IMR-90 (cell line): ENCODE measurements around the gene MTURN. TPM values are rescaled to one million over a fixed set of nuclear protein-coding genes. Genes with fewer than 3 reads are reported as not detected.

ENCODE experiments used
- ATAC-seq: fragments of 200-7000 bp; cut with Tn5 transposase; 2 replicates; pipeline ENCODE4 v1.9.1; 2020; ENCODE audit warnings: low read depth, mild to moderate bottlenecking, moderate library complexity
- BruUV-seq: library from RNA; stranded (reverse); fragments of 400-500 nt; replicated peaks from 2 replicates; lab custom pipeline; 2021; lab: Mats Ljungman, UMichigan
- CTCF ChIA-PET: fragments of 300-600 bp; formaldehyde crosslinking; extraction: SDS; loops from one replicate; lab custom pipeline; 2021; ENCODE audit warnings: antibody characterized with exemption; lab: Yijun Ruan, JAX
- POLR2A ChIA-PET: fragments of 300-600 bp; sonication (Branson Sonifier 250); formaldehyde crosslinking; loops from one replicate; lab custom pipeline; 2022; ENCODE audit warnings: antibody characterized with exemption; ENCODE audit not compliant: unreplicated experiment; lab: Charles Lee
- DNase-seq: peaks from one replicate; pipeline ENCODE4 v3.0.0; 2013
- H2AFZ ChIP-seq: replicated peaks from 2 replicates; pipeline ENCODE3; 2013; ENCODE audit warnings: low read length, mild to moderate bottlenecking; ENCODE audit not compliant: poor library complexity
- H2AK5ac ChIP-seq: 2 replicates; pipeline ENCODE4 v1.6.1; 2013; ENCODE audit warnings: low read depth, low read length, inconsistent platforms
- H2AK9ac ChIP-seq: replicated peaks from 2 replicates; pipeline ENCODE3; 2013; ENCODE audit warnings: mild to moderate bottlenecking, low read depth, low read length, moderate library complexity; ENCODE audit not compliant: poor library complexity
- H2BK120ac ChIP-seq: 2 replicates; pipeline ENCODE4 v1.6.1; 2013; ENCODE audit warnings: low read depth, low read length, inconsistent platforms
- H2BK15ac ChIP-seq: 3 replicates; pipeline ENCODE4 v1.6.1; 2013; ENCODE audit warnings: low read depth, low read length, inconsistent platforms
- H2BK20ac ChIP-seq: 2 replicates; pipeline ENCODE4 v1.6.1; 2013; ENCODE audit warnings: low read depth, mild to moderate bottlenecking, inconsistent platforms, low read length, moderate library complexity
- H2BK5ac ChIP-seq: 2 replicates; pipeline ENCODE4 v1.6.1; 2013; ENCODE audit warnings: mild to moderate bottlenecking, low read depth, low read length, inconsistent platforms; ENCODE audit not compliant: poor library complexity, severe bottlenecking
- H3K14ac ChIP-seq: replicated peaks from 2 replicates; pipeline ENCODE4 v1.6.1; 2013; ENCODE audit warnings: low read depth, low read length, inconsistent platforms
- H3K18ac ChIP-seq: 2 replicates; pipeline ENCODE4 v1.6.1; 2013; ENCODE audit warnings: low read depth, low read length, control low read depth
- H3K23ac ChIP-seq: 2 replicates; pipeline ENCODE4 v1.6.1; 2013; ENCODE audit warnings: low read depth, low read length, inconsistent platforms
- H3K27ac ChIP-seq: 2 replicates; pipeline ENCODE4 v1.5.1; 2013; ENCODE audit warnings: mild to moderate bottlenecking, control low read depth, low read length; ENCODE audit not compliant: insufficient read depth
- H3K27me3 ChIP-seq: 2 replicates; pipeline ENCODE4 v1.6.1; 2013; ENCODE audit warnings: low read length; ENCODE audit not compliant: control insufficient read depth, insufficient read depth
- H3K36me3 ChIP-seq: 2 replicates; pipeline ENCODE4 v1.6.1; 2013; ENCODE audit warnings: low read length, mixed read lengths; ENCODE audit not compliant: control insufficient read depth, insufficient read depth
- H3K4ac ChIP-seq: 2 replicates; pipeline ENCODE4 v1.6.1; 2013; ENCODE audit warnings: low read depth, low read length, inconsistent platforms
- H3K4me1 ChIP-seq: 2 replicates; pipeline ENCODE4 v1.6.1; 2013; ENCODE audit warnings: low read length, mixed read lengths; ENCODE audit not compliant: control insufficient read depth, insufficient read depth
- H3K4me2 ChIP-seq: 2 replicates; pipeline ENCODE4 v1.6.1; 2013; ENCODE audit warnings: low read depth, mild to moderate bottlenecking, control low read depth, low read length, moderate library complexity
- H3K4me3 ChIP-seq: 2 replicates; pipeline ENCODE4 v1.5.1; 2013; ENCODE audit warnings: low read depth, mild to moderate bottlenecking, control low read depth, low read length, moderate library complexity; ENCODE audit not compliant: insufficient read depth
- H3K56ac ChIP-seq: 2 replicates; pipeline ENCODE4 v1.6.1; 2013; ENCODE audit warnings: low read length, inconsistent platforms; ENCODE audit not compliant: insufficient read depth; ENCODE audit errors: extremely low read depth
- H3K79me1 ChIP-seq, 2 experiments: 2 replicates each; pipeline ENCODE4 v1.6.1; 2013; ENCODE audit warnings: low read length in 2 of 2, inconsistent platforms in 1 of 2, low read depth in 1 of 2
- H3K9ac ChIP-seq: 2 replicates; pipeline ENCODE4 v1.6.1; 2013; ENCODE audit warnings: low read depth, low read length, control low read depth
- H3K9me1 ChIP-seq: 2 replicates; pipeline ENCODE4 v1.6.1; 2013; ENCODE audit warnings: low read length, inconsistent platforms; ENCODE audit not compliant: insufficient read depth
- H3K9me3 ChIP-seq: 2 replicates; pipeline ENCODE4 v1.6.1; 2013; ENCODE audit warnings: low read length; ENCODE audit not compliant: control insufficient read depth, insufficient read depth
- H4K20me1 ChIP-seq: 2 replicates; pipeline ENCODE4 v1.6.1; 2013; ENCODE audit warnings: low read length, inconsistent platforms; ENCODE audit not compliant: insufficient read depth
- H4K5ac ChIP-seq: 2 replicates; pipeline ENCODE4 v1.6.1; 2013; ENCODE audit warnings: mild to moderate bottlenecking, low read depth, low read length, control low read depth
- H4K8ac ChIP-seq, 2 experiments: 2 replicates each; pipeline ENCODE4 v1.6.1; 2013; ENCODE audit warnings: low read depth in 2 of 2, low read length in 2 of 2, control low read depth in 1 of 2, inconsistent platforms in 1 of 2
- H4K91ac ChIP-seq: 2 replicates; pipeline ENCODE4 v1.6.1; 2013; ENCODE audit warnings: low read depth, low read length, inconsistent platforms; ENCODE audit not compliant: insufficient read depth
- BHLHE40 ChIP-seq: fragments of 150-350 bp; IDR thresholded peaks from 2 replicates; pipeline ENCODE4 v1.6.1; 2016; ENCODE audit warnings: mild to moderate bottlenecking, low read depth, low read length
- CEBPB ChIP-seq: IDR thresholded peaks from 2 replicates; pipeline ENCODE4 v1.6.1; 2012; ENCODE audit warnings: low read depth, low read length, improper control_type of control experiment
- CHD1 ChIP-seq: IDR thresholded peaks from 2 replicates; pipeline ENCODE4 v1.6.1; 2012; ENCODE audit warnings: low read depth, low read length, improper control_type of control experiment
- CTCF ChIP-seq: conservative IDR thresholded peaks from 2 replicates; pipeline ENCODE4 v1.5.1; 2012; ENCODE audit warnings: mild to moderate bottlenecking, low read depth, low read length, improper control_type of control experiment
- FOS ChIP-seq: fragments of 150-350 bp; IDR thresholded peaks from 2 replicates; pipeline ENCODE4 v1.6.1; 2016; ENCODE audit warnings: low read depth, low read length
- MAFK ChIP-seq: IDR thresholded peaks from 2 replicates; pipeline ENCODE4 v1.6.1; 2012; ENCODE audit warnings: low read depth, low read length, improper control_type of control experiment
- MAZ ChIP-seq: IDR thresholded peaks from 2 replicates; pipeline ENCODE4 v1.6.1; 2012; ENCODE audit warnings: low read depth, mild to moderate bottlenecking, low read length, improper control_type of control experiment, moderate library complexity, borderline replicate concordance
- MXI1 ChIP-seq: IDR thresholded peaks from 2 replicates; pipeline ENCODE4 v1.6.1; 2012; ENCODE audit warnings: low read depth, mild to moderate bottlenecking, low read length, moderate library complexity, borderline replicate concordance
- NFE2L2 ChIP-seq: fragments of 150-350 bp; IDR thresholded peaks from 2 replicates; pipeline ENCODE4 v1.6.1; 2016; ENCODE audit warnings: low read depth, mild to moderate bottlenecking, low read length
- POLR2A ChIP-seq: IDR thresholded peaks from 2 replicates; pipeline ENCODE4 v1.6.1; 2012; ENCODE audit warnings: mild to moderate bottlenecking, low read depth, low read length
- RAD21 ChIP-seq: IDR thresholded peaks from 2 replicates; pipeline ENCODE4 v1.6.1; 2012; ENCODE audit warnings: low read length, improper control_type of control experiment
- RCOR1 ChIP-seq: IDR thresholded peaks from 2 replicates; pipeline ENCODE4 v1.6.1; 2012; ENCODE audit warnings: mild to moderate bottlenecking, low read length, improper control_type of control experiment; ENCODE audit not compliant: insufficient replicate concordance
- RFX5 ChIP-seq: IDR thresholded peaks from 2 replicates; pipeline ENCODE4 v1.8.0; 2012; ENCODE audit warnings: low read depth, mild to moderate bottlenecking, low read length, moderate library complexity
- SMC3 ChIP-seq: fragments of 150-350 bp; IDR thresholded peaks from 2 replicates; pipeline ENCODE4 v1.6.1; 2016; ENCODE audit warnings: low read depth, mild to moderate bottlenecking, antibody characterized with exemption, low read length, moderate library complexity
- USF2 ChIP-seq: fragments of 150-350 bp; IDR thresholded peaks from 2 replicates; pipeline ENCODE4 v1.6.1; 2017; ENCODE audit warnings: mild to moderate bottlenecking, antibody characterized with exemption, low read length, low read depth
- WGBS, 2 experiments: methylation state at CpG; one replicate each; pipeline versions ENCODE4 v1.1.5 to v1.1.7; 2013; ENCODE audit warnings: missing lambda C conversion rate in 2 of 2; ENCODE audit not compliant: insufficient read length in 1 of 2; ENCODE audit errors: extremely low coverage in 2 of 2; 5-methylcytosine and 5-hydroxymethylcytosine counted together
- dilution Hi-C: fragments of 300-500 bp; cut with HindIII; formaldehyde crosslinking; loops from one replicate; pipeline ENCODE4 v1.14.3; 2018; ENCODE audit warnings: low sequenced_read_pairs; ENCODE audit not compliant: unreplicated experiment
- in situ Hi-C: fragments of 300-500 bp; cut with MboI; formaldehyde crosslinking; loops from 3 replicates; pipeline ENCODE4 v1.14.3; 2019; ENCODE audit warnings: low sequenced_read_pairs, inconsistent platforms, mixed read lengths
- intact Hi-C: fragments of 100-400 bp; cut with micrococcal nuclease; formaldehyde crosslinking; loops from 2 replicates; pipeline ENCODE4 v1.10.0; 2022
- polyA plus RNA-seq, 3 experiments: library from polyadenylated mRNA; depleted of rRNA; stranded (reverse); fragments of >200 nt; gene quantifications; 2 replicates each; pipeline ENCODE4 v1.2.3, GENCODE V29; 2012; ENCODE audit warnings: low replicate concordance in 1 of 3
- total RNA-seq: library from RNA; depleted of rRNA; stranded (reverse); fragments of >200 nt; gene quantifications from 2 replicates; pipeline ENCODE4 v1.2.3, GENCODE V29; 2012

Gene MTURN
- total and polyA plus RNA-seq, 2 of the 4 experiments (the other 2 are of a cell fraction), result 2.8 to 5.6 TPM

DNA sequence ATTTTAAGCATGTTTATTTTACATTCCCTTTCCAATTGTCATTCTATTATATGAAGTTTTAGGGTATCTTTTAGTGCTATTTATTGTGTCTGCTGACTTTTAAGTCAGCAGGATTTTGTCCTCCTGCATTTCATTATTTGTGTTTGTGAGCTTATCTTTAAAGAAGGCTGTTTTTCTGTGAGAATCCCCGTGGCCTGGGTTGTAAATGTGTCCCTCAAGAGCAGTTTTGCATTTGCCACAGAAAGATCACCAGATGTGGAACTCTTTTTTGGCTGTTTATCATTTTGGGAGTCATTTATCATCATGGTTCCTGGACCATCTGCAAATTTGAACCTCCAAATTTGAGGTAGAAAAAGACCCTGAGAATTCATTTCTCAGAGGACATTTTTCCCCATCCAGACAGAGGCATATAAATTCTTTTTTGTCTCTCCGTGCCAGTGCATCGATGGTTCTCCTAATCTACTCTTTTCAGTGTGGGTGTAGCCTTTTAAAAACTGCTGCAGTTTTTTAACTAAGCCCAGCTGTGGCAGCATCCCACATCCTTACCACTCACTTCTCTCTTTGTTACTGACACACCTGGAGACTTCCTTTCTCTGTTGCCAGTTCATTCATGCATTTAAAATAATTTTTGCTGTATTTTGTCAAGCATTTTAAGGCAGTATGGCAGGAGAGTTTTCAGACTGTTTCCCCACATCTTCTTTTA lies 20.1 kb upstream of the MTURN start:
- intact Hi-C loops (no loop called here), in situ Hi-C loops (no loop called here), dilution Hi-C loops (no loop called here)
- H2BK120ac ChIP-seq, result no peak overlapping the region
- POLR2A ChIA-PET, result no interaction called here
- H3K4me3 ChIP-seq, result no peak overlapping the region
- ATAC-seq (no peak), DNase-seq (no peak)
- no peak overlapping the region for H2AK5ac ChIP-seq
- no peak overlapping the region for H2BK5ac ChIP-seq
- WGBS, 2 experiments, result no CpG with 5 or more reads among the region's 3 CpGs
- no peaks in the 10 kb centered on the region for H3K27me3 ChIP-seq
- BruUV-seq, result no TSS peak
- no peak overlapping the region for H2BK20ac ChIP-seq
- no peaks in the 10 kb centered on the region; the same call in 1 of the 2 replicates for H3K9me3 ChIP-seq
- H3K9ac ChIP-seq, result no peak overlapping the region
- H3K23ac ChIP-seq, result no peak overlapping the region
- H4K20me1 ChIP-seq, result no peaks in the 10 kb centered on the region
- CTCF ChIA-PET, result no interaction called here
- no peak overlapping the region for H3K14ac ChIP-seq
- H2BK15ac ChIP-seq, result no peak overlapping the region
- no peaks in the 10 kb centered on the region for H3K79me1 ChIP-seq
- no peaks in the 10 kb centered on the region for H3K9me1 ChIP-seq
- H4K8ac ChIP-seq, result no peak overlapping the region
- no peak overlapping the region for H2AFZ ChIP-seq
- no peak overlapping the region for H3K56ac ChIP-seq
- no peak overlapping the region for H3K4ac ChIP-seq
- no peak overlapping the region for H3K27ac ChIP-seq
- no peaks in the 10 kb centered on the region for H3K4me1 ChIP-seq
- no peak overlapping the region for H4K91ac ChIP-seq
- TF ChIP-seq MAZ (no peak), USF2 (no peak), CTCF (no peak), BHLHE40 (no peak), RFX5 (no peak), NFE2L2 (no peak), RCOR1 (no peak), CEBPB (no peak), POLR2A (no peak), SMC3 (no peak), MXI1 (no peak), MAFK (no peak), FOS (no peak), CHD1 (no peak), RAD21 (no peak)
- no peaks in the 10 kb centered on the region for H3K36me3 ChIP-seq
- no peak overlapping the region for H3K18ac ChIP-seq
- no peak overlapping the region for H2AK9ac ChIP-seq
- H3K4me2 ChIP-seq, result no peak overlapping the region
- H4K5ac ChIP-seq, result no peak overlapping the region
